Hematopoietic multipotent progenitor cell treated with erythropoietin and hydrocortisone succinate and interleukin-3 and kit ligand, for 17 days (in vitro differentiated cells): ENCODE data around the gene KRTAP9-3.
"Not testable (repeated sequence)": the region's sequence is repeated elsewhere in the genome, so short reads cannot be mapped to it uniquely, and the experiment has no call there.

ENCODE experiments used
- DNase-seq: peaks from one replicate; pipeline ENCODE4 v3.0.0-alpha.2; 2015; ENCODE audit warnings: low spot score

The KRTAP9-3 gene

DNA sequence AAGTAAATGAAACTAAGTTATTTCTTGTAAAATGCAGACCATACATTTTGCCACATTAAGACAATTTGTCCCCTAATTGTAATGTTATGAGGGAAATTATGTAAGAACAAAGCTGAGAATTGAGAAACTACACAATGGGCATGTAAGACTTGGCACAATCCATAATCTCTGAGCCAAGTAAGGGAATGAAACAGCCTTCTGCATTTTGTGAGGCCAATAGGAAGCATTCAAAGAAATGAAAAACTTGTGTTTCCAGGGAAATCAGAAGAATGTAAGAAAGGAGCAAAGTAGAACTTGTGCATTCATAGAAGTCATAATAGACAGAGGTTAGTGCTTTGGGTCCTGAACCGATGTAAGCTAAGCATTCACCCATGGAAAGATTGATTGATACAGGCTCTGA lies 19.0 kb downstream of the KRTAP9-3 start:
- no peak for DNase-seq

DNA sequence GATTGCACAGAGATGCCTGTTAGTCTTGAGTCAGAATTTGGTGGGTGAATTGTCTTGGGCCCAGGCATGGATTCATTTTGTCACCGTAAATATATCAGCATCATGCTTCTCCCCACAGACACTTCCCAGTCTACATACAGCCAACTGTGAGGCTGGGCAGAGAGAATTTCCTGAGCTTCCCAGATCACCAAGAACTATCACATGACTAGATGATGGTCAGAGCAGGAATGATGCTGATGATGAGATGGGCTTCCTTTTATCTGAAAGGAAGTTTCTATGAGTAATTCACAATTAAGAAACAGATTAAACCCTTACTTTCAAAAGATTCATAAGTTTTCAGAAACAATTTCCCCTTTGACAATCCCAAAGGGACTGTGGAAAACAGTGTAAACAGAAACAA lies 22.6 kb downstream of the KRTAP9-3 start:
- DNase-seq = no peak

DNA sequence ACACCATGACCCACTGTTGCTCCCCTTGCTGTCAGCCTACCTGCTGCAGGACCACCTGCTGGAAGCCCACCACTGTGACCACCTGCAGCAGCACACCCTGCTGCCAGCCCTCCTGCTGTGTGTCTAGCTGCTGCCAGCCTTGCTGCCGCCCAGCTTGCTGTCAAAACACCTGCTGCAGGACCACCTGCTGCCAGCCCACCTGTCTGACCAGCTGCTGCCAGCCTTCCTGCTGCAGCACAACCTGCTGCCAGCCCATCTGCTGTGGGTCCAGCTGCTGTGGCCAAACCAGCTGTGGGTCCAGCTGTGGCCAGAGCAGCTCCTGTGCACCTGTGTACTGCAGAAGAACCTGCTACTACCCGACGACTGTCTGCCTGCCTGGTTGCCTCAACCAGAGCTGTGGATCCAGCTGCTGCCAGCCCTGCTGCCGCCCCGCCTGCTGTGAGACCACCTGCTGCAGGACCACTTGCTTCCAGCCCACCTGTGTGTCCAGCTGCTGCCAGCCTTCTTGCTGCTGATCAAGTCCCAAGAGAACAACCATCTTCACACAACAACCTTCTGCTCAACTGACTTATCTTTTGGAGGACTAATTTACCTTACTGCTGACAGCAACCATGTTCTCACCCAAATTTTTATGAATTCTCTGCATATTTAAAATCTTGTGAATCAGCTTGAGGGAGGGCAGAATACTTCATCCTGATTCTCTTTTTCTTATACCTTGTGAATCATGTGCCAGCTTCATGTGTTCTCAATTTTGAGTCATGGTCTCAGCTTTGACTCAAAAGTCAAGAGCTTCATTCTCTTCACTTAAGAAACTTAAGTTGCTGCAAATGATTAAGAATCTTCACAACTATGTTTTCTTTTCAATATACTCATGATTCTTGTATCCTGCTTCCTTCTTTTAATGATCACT lies 23.4 kb downstream of the KRTAP9-3 start, which contains the start of gene KRTAP9-9:
KRTAP9-9 (plus strand) TSS at position 4 of the 910 bp plus-strand sequence.
- DNase-seq = not testable (repeated sequence)

DNA sequence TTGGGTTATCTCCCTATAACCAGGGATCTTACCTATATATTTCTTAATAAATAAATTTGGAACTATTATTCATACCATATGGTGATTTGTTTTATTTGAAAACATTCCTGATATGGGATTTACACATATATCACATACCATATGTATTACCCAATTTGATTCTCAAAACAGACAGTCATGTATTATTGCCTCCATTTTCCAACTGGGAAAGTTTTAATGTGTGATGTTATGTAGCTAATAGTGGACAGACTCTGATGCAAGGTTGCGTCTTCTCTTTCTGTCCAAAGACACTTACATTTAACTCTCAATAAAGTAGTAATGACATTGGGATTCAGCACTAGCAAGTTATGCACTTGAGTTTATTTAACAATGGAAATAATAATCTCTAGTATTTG lies 24.0 kb downstream of the KRTAP9-3 start:
- DNase-seq = no peak

DNA sequence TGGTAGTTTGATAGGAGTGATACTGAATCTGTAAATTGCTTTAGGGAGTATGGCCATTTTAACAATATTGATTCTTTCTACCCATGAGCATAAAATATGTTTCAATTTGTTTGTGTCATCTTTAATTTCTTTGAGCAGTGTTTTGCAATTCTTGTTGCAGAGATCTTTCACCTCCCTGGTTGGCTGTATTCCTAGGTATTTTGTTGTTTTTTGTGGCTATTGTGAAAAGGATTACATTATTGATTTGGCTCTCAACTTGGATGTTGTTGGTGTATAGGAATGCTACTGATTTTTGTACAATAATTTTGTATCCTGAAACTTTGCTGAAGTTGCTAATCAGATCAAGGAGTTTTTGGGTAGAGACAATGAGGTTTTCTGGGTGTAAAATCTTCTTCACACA lies 26.2 kb downstream of the KRTAP9-3 start:
- DNase-seq = no peak

- DNase-seq = no peak
These were observed 31.0 kb downstream of the KRTAP9-3 start for GRCh38 chr17:41263212-41263611.

- DNase-seq = no peak
These were observed 32.4 kb downstream of the KRTAP9-3 start for GRCh38 chr17:41264599-41264998.

DNA sequence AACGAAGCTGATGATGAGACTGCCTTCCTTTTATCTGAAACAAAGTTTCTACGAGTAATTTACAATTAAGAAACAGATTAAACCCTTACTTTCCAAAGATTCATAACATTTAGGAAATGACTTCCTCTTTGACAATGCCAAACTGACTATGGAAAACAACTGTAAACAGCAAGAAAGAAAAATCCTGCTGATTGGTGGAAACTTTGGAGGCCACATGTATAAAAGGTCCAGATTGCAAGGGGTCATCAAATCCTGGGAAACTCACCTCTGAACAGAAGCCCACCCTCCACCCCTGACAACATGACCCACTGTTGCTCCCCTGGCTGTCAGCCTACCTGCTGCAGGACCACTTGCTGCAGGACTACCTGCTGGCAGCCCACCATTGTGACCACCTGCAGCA lies 32.8 kb downstream of the KRTAP9-3 start, which contains the start of gene KRTAP9-6:
KRTAP9-6 (plus strand) TSS at position 301 of the 400 bp plus-strand sequence; CDS start at position 301, 0 bp downstream.
- DNase-seq = no peak

- no peak for DNase-seq
These were observed 35.5 kb downstream of the KRTAP9-3 start for GRCh38 chr17:41267711-41268110.

DNA sequence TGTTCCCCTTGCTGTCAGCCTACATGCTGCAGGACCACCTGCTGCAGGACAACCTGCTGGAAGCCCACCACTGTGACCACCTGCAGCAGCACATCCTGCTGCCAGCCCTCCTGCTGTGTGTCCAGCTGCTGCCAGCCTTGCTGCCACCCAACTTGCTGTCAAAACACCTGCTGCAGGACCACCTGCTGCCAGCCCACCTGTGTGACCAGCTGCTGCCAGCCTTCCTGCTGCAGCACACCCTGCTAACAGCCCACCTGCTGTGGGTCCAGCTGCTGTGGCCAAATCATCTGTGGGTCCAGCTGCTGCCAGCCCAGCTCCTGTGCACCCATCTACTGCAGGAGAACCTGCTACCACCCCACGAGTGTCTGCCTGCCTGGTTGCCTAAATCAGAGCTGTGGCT lies 39.1 kb downstream of the KRTAP9-3 start:
- not testable (repeated sequence) for DNase-seq

- DNase-seq = no peak
These were observed 39.6 kb downstream of the KRTAP9-3 start for GRCh38 chr17:41271858-41272257.

- DNase-seq = not testable (repeated sequence)
These were observed 43.5 kb downstream of the KRTAP9-3 start, which contains the start of gene KRTAP9-7 for GRCh38 chr17:41275648-41276190. KRTAP9-7 (plus strand) TSS chr17:41275698; CDS start chr17:41275698, 0 bp downstream.

DNA sequence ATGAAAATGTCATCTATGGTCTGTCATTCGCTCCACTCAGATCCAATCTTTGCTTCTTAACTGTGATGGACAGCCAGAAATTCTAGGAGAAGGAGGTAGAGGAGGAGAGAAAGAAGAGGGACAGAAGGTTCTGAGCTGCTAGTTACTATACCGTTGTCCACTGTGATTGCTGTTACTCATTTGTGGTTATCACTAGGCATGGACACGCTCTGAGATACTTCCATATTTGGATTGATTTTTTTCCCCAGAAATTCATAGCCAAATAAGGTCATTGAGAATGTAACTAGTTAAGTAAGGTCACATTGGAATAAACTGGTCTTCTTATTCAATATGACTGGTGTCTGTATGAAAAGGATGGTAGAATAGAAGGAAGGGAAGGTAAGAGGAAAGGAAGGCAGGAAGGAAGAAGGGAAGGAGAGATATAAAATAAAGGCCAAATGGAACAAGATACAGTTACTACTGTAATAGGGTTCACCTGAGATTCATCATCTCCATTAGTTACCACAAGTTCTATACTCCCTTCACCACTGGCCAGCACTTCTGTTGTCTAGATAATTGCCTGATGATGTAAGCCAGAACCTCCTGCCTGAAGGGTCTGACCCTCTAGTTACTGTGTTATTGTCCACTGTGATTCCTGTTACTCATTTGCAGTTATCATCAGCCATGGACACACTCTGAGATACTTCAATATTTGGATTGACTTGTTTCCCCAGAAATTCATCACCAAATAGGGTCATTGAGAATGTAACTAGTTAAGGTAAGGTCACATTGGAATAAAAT lies 46.1 kb downstream of the KRTAP9-3 start:
- DNase-seq = no peak
